HG02759 (cell line): Measurements from ENCODE around the gene CEP131.

Source experiments
- ATAC-seq: cut with Tn5 transposase; IDR thresholded peaks from one replicate; pipeline ENCODE4 v1.9.1; 2021; ENCODE audit warnings: mild to moderate bottlenecking, moderate library complexity; ENCODE audit not compliant: unreplicated experiment

CEP131 gene

DNA sequence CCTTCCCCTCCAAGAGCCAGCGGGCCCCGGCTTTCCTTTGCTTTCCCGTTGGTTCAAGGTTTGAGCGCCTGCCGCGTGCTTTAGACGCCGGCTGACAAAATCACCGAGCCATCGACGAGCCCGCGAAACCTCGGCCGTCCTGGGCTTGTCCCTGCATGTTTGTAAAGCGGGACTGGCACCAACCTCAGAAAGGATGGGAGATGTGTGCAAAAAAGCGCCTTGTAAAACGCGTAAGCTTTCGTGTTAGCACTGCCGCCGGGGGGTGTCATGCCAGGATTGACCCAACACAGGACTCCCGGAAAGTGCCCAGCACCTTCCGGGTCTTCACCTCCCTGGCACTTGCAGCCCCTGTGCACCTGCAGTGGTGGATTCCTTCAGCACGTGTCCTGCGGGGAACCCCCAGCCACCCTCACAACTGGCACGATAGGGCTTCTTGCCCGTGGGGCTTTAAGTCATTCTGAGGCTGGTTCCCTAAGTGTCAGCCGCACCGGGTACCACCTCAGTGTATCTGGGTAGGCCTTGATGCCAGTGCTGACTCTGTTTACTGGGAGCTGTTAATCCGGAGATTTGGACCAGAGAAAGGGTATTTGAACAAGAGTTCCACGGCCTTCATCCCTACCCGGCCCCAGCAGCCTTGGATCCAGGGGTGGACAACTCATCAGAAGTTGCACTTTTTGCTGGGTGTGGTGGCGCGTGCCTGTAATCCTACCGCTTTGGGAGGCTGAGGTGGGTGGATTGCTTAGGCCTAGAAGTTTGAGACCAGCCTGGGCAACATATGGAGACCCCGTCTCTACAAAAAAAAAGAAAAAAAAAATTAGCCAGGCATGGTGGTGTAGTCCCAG, 17.2 kb upstream of the CEP131 start:
- ATAC-seq: no peak

DNA sequence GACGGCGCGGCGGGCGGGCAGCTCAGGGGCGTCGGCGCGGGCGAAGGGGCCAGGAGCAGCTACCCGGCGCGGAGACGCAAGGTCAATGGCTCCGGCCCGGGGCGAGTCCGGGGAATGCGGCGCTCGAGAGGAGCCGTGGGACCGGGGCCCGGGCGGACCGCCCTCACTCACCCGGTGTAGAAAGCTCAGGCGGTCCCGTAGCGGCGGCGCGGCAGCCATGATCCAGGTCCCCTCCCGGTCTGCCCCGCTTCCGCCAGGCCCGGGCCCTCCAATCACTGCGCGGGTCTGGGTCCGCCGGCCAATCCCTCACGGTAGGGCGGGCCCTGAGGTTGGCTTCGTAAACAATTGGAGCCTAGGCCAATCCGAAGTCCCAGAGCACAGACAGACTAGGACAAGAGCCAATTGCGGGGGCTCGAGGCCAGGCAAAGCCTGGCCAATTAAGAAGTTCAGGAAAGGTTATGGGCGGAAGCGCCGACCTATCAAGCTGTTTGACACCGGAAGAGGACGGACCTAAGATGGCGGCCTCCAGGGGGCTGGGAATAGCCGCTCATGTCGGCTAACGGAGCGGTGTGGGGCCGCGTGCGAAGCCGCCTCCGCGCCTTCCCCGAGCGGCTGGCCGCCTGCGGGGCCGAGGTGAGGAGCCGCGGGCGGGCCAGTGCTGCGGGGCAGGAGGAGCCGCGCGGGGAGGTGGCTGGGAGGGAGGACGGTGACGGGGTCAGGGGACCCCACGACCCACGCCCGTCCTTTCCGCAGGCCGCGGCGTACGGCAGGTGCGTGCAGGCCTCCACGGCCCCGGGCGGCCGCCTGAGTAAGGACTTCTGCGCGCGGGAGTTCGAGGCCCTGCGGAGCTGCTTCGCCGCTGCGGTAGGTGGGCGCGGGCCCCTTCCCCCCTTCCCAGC, 16.3 kb upstream of the CEP131 start, which contains the start of the genes NDUFAF8 and TEPSIN:
Gene NDUFAF8, plus strand, starts transcription at position 504 of the 899 bp plus-strand sequence. Its CDS starts 46 bp downstream, at position 550.
Gene TEPSIN, minus strand, starts transcription at position 241 of the 899 bp plus-strand sequence. Its CDS starts 22 bp downstream, at position 219.
- peak; percentile 93 for ATAC-seq

DNA sequence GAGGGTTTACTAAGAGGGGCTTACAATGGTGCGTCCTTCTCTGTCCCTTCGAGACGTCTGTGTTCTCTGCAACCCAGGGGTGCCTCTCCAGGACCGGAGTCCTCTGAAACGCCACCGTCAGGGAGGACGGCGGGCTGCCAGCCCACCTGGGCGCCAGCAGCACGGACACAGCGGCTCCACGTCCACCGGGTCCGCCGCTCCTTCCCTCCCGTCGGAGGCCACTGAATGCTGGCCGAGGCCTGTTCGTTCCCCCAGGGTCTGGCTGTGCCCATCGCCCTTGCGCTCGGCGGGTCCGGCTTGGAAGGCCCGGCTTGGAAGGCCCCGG, 15.7 kb upstream of the CEP131 start:
- peak; percentile 3 for ATAC-seq

DNA sequence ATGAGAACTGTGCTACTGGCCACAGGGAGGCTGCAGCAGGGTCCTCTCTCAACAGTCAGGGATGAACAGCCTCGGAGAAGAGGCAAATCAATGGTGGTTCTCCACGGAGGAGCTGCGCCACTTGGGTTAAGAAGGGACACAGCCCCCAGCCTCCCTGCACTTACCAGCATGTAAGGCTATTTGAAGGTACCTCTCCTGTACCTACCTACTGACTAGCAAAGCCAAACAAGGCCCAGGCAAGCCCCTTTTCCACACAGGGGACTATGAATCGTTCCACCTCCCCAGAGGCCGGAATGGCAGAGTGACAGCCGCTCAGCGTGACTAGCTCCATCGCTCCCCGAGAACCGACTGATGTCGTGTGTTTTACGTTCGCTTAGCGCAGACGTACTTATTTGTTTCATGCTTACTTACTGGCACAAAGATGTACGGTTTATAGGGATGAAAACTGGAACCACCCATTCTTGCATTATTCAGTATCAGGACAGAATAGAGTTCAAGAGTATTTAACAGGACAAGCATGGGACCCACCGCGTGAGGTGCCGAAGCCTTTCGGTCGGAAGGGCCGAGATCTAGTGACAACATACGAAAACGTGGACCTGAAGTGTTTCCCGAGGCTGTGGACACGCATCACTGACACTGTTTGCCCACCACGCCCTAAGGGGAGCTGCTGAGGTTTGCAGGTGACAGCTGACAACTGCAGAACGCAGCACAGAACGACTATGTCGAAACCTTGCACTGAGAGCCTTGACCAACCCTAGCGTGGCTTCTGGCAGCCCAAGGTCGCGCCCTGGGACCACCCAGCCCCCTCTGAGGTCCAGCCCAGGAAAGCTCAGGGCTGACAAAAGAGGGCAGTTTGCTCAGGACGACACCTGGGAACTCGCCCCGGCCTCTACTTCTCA, 15.1 kb upstream of the CEP131 start:
- ATAC-seq: no peak

DNA sequence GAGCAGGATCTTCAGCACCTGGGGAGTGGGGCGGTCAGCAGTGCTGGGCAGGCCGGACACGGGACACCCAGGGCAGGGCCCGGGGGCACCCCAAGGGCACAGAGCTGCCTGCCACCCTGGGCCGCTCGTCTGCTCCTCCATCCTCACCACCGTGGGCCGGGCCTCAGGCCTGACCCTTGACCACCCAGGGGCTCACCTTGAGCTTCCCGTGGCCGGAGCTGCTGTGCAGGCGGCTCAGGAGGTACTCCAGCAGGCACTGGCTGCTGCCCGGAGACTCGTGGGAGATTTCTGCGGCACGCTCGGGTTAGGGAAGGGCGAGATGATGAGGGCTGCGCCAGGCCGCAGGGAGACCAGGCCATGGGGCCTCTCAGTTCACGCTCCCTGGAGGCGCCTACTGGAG, 14.0 kb upstream of the CEP131 start:
- no peak for ATAC-seq

DNA sequence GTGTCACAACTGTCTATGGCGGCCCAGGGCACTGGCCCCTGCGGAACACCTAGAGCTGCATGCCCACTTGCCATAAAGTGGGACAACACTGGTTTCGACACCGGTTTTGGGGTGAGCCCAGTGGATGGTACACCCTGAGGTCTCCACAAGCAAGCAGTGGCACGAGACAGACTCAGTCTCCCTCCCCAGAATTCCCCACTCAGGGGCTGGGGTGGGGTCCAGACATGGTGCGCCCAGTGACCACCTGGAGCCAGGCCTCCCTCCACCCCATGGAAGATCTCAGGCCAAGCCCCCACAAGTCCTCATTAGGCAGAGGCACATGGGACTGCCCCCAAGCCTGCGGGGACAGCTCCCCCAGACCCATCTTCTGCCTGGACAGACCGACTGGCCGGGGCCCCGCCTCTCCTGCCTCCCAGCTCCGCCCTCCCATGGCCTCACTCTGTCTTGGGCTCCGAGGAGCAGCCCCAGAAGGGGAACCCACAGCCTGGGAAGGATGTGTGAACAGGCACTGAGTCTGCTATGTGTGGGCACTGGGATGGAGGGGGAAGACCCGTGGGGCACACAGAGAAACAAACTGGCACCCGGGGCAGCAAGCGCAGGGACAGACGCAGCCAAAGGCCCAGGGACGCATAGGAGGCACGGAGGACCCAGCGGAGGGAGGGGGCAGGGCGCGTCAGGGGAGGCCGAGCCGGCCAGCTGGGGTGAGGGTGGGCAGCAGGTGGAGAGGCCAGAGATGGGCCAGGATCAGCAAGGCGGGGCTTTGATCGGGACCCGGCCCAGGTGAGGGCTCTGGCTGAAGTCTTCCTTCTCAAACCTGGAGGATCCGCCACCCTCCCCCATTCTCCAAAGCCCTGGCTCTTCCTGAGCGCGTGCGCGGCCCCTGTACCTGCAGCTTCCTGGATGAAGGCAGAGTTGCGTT, 13.3 kb upstream of the CEP131 start:
- no peak for ATAC-seq

DNA sequence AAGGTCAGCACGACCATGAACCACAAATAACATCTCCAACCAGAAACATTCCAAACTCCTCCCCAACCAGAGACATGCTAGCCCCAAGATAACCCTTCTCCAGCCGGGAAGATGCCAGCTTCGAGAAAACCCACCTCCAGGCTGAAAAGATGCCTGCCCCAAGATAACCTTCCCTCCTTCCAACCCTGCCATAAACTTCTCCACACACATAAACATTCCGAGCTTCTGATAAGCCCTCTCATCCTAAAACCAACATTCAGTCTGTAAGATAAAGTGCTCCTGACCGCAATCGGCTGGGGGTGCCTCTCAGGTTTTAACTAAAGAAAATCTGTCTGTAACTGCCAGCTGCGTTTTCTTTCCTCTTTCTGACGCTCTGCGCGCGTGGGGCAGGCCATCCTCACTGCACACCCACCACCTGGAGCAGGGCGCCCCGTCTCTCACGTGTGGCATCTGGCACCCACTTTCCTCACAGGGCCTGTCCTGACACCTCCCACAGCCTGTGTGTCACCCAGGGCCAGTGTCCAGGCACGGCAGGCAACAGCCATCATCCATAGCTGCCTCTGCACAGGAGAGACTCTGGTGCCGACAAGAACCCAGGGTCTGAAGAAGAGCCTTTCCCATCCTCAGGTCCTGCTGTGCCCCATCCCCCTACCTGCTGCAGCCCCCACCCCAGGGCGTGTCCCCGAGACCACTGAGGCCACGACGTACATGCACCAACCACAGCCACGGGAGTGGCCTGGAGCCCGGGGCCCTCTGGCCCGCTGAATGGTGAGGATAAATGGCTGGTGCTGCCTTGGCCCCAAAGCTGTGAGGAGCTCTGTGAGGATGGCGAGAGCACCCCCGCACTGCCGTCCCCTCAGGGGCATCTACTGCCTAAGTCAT, 12.4 kb upstream of the CEP131 start:
- no peak for ATAC-seq

DNA sequence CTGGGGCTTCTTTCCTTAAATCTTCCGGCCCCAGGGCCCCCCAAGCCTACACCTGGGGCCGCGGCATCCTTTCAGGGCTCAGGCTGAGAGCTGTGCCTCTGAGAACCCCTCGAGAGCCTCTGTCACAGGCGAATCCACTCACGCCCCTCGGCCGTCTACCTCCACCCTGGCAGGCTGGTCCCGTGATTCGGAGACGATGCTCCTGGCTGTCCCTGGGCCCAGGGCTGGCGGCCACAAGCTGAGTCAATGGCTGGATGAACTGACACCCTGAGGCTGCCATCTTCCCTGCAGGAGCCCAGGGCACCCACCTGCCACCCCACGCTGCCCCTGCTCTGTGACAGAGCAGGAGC, 11.7 kb upstream of the CEP131 start:
- no peak for ATAC-seq

DNA sequence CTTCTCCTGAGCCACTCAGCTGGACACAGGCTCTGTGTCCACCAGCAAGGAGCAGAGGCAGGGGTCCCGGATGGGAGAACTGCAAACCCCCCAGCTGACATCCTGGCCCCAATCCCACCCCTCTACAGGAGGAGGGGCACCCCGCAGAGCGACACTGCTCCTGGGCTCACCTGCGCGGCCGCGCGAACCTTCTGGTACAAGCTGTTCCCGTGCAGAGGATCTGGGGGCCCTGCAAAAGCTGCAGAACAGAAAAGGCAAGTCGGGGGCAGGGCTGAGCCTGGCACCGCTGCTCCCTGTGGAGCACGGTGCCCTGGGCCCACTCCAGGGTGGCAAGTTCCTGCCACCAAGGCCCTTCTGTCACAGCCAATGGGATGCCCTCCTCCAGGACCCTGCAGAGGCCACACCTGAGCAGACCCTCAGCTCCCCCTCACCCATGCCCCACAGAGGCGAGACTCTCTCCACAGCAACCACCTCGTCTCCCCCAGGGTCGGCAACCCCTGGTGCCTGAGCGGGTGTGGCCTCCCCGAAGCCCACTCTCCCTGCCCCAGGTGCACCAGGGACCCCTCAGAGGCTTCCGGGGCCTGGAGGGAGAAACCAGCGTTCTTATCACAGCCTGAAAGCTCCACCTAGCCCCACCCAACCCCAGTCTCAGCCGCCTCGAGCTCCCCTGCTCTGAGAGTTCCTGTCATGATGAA, 11.2 kb upstream of the CEP131 start:
- no peak for ATAC-seq

DNA sequence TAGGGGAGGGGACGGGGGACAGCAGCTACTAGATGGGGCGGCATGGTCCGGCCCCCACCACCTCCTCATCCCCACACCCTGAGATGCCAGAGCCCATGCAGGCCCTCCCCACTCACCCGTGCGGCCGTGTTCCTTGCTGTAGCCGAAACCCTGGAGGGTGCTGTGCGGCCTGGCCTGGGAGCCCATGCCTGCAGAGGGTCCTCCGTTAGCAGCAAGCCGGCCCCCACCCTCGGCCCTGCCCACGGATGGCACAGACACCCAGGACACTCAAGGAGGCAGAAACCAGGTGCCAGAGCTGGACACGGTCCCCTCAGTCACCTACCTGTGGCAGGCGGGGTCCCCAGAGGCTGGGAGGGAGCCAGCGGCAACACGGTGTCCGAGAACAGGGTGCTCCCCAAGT, 10.6 kb upstream of the CEP131 start:
- ATAC-seq: no peak

DNA sequence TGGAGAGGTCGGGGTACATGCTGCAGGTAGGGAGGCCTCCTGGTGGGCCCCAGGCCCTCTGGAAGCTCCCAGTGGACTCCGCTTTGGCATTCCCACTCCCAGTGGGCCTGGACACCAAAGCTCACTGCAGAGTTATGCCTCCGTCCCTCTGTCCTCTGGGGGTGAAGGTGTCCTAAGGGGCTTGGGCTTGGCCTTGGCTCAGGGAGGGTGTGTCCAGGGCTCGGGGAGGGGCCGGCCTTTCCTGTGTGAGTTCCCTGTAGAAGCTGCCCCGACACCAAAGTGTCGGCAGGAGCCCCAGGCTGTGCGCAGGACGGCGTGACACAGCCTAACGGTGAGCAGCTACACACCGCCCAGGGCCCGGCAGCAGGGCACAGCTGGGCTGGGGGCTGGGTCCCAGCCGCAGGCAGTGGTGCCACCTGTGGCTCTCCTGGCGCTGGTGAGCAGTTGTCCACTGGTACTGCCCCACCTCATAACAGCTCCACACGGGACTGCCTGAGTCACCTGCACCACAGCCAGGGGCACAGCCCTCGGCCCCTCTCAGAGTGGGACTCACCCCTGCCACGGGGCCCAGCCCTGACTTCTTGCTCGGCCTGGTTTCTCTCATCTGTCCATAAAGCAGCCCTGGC, 10.0 kb upstream of the CEP131 start:
- no peak for ATAC-seq

DNA sequence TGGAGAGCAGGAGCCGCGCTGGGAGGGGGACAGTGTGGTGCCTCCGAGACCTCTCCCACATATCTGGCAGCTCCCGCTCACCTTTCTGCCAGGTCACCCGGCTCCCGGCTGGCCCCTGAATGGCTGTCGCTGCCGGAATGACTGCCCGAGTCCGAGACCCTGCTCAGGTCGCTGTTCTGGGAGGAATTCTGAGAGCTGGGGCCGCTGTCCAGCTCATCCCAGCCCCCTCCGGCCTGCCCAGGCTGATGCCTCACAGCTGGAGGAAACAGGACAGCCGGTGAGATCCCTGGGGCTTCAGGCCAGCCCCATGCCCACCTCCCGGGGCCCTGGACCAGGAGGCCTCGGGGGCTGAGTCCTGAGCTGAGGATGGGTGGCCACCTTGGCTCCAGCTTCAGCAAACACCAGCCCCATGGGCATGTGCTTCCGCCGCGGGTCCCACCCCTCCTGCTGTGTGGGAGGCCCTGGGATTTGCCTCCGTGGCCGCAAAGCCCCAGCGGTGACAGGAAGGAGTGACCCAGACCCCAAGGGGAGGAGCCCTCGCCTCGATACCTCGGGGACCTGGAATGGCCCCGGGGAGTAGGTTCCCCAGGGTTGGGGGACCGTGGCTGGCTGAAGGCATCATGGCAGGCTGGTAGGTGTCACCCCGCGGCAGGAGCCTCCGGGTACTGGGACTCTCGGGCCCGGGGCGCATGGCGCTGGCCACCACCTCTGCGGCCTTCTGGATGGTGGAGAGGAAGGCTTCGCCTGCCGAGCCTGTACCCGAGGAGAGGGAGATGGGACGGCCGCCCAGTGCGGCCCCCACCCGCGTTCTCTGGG, 9.2 kb upstream of the CEP131 start:
- ATAC-seq: no peak

DNA sequence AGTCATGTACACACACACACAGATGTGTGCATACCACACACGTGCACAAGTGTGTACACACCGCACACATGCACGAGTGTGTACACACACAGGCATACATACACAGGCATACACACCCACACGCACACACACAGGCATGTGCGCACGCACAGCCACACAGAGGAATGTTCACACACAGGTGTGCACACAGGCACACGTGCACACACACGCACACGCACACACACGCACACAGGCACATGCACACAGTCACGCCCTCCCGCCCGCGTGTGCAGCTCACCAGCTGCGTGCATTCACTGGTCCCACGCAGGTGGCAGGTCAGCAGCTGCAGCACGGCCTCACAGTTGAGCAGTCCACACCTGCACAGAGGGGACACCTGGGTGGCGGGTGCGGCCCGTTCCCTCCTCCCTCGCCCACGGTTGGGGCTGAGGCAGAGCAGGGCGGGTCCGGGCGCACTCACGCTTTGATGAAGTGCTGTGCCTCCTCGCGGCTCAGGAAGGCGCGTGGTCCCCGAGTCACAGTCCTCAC, 8.4 kb upstream of the CEP131 start:
- ATAC-seq: no peak

DNA sequence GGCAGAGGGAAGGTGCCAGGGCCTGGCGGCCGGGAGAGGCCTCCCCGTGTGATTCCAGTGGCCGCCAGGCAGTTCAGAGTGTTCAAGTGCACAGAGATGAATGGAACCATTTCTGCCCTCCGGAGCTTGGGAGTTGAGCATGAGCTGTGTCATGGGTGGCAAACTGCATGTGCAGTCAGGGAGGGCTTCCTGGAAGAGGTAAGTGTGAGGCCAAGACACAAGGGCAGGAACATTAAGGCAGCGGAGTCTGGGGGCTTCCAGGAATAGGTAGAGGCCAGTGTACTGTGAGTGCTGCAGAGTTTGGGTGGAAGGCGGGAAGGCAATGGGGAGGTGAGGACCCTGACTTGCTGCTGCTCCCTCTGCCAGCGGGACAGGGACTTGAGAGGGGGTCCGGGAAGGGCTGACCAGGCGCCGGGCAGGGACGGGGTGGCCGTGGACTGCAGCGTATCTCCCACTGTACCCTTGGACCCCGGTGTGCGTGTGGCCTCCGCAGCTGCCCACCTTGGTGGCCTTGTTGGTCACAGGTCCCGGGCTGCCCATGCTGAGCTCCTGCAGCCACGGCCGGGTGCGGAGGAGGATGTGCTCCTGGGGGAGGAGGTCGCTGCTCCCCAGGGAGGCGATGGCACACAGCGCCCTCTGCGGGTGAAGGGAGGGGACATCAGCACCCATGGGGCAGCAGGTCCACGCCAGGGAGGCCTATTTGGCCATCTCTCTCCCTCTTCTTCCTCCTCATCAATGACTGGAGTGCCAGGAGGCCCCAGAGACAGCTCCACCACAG, 7.5 kb upstream of the CEP131 start:
- ATAC-seq: no peak

DNA sequence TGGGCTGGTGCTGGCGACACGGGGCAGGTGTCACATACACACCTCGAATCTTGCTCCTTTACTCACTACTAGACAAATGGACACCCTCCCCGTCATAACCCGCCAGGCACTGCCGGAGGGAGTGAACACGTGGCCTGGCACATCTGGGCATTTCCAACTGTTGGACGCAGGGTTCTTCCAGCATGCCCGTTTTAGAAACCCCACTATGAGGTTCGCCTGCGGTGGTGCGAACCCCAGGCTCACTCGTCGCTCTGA, 6.8 kb upstream of the CEP131 start:
- no peak for ATAC-seq
